HG02870 (cell line): ENCODE results near the gene TIA1.
A peak's percentile ranks its signal among the peaks of the same experiment; 100 is the strongest.
"Not testable (repeated sequence)": the region's sequence is repeated elsewhere in the genome, so short reads cannot be mapped to it uniquely, and the experiment has no call there.

Experiments
- ATAC-seq: cut with Tn5 transposase; IDR thresholded peaks from one replicate; pipeline ENCODE4 v1.9.1; 2021; ENCODE audit warnings: mild to moderate bottlenecking, moderate library complexity; ENCODE audit not compliant: unreplicated experiment

Gene TIA1, protein sequence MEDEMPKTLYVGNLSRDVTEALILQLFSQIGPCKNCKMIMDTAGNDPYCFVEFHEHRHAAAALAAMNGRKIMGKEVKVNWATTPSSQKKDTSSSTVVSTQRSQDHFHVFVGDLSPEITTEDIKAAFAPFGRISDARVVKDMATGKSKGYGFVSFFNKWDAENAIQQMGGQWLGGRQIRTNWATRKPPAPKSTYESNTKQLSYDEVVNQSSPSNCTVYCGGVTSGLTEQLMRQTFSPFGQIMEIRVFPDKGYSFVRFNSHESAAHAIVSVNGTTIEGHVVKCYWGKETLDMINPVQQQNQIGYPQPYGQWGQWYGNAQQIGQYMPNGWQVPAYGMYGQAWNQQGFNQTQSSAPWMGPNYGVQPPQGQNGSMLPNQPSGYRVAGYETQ

DNA sequence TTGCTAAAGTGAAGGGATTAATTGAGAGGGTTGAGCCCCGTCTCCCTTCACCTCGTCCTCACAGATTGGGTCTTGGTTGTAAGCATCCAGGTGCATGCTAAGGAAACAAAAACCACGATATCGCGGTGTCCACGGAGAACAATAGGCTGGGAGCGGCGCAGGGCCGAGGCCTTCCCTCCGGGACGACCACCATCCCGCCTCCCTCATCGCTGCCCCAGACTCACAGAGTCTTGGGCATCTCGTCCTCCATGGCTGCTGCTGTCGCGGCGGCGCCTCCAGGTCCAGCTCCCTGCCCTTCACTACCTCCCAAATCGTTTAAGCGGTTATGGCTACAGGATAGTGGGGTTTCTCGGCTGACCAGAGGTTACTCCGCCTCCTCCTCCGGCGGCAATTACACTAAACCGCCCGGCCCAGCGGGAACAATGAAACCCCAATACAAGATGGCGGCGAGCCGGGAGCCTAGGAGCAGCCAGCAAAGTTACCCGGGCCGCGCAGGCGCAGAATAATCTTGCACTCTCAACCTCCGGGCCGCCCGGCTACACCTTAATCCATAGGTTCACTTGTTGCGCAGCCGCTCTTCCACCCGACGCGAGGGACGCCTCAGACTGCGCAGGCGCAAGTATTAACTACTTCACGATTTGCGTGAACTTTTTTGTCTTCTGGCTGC lies at the start of gene TIA1:
TSS of gene TIA1 (minus strand) at position 448 of the 667 bp plus-strand sequence. CDS start at position 250, 198 bp downstream.
- peak; percentile 95 for ATAC-seq

DNA sequence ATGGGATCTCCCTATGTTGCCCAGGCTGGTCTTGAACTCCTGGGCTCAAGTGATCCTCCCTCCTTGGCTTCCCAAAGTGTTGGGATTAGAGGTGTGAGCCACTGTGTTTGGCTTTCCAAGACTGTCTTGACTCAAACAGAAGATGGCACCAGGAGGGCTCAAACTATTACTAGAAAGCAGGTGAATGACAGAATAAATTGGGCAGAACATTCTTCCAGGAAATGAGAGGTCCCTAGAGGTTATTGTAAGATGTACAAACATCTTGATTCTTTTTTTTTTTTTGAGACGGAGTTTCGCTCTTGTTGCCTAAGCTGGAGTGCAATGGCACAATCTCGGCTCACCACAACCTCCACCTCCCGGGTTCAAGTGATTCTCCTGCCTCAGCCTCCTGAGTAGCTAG lies 49.4 kb upstream of the TIA1 start:
- ATAC-seq, result not testable (repeated sequence)

DNA sequence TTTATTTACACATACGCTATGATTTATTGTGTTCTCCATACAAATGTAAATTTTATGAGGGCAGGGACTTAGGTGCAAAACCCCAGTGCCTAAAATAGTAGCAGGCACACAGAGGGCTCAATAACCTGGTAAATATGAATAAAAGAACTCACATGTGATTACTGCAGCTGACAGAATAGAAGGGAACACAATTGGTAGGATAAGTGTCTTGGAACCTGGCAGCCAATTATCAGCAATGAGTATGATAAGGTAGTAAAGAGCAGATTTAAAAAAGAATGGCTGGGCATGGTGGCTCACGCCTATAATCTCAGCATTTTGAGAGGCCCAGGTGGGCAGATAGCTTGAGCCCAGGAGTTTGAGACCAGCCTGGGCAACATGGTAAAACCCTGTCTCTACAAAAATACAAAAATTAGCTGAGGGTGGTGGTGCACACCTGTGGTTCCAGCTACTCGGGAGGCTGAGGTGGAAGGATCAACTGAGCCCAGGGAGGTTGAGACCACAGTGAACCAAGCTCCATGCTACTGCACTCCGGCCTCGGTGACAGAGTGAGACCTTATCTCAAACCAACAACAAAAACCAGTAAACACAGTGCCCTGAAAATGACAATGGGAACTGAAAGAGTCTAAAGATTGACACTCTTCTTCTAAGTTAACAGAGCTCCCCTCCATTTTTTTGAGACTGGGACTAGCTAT lies 35.2 kb upstream of the TIA1 start:
- no peak for ATAC-seq

DNA sequence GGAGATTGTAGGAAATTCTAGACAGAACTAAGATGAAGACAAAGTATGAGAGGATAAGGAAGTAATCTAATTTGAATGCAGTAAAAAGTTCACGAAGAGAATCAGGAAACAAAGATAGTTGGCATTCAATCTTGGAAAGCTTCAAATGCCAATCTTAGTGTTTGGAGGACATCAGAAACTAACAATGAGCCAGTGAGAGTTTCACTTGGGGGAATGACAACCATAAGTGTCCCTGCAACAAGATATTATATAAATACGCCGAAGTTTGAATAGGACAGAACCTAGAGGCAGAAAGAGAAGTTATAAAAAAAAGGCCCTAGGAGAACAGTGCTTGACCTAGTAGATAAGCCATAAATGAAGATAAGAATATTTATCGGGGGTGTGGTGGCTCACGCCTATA lies 34.0 kb upstream of the TIA1 start:
- no peak for ATAC-seq

DNA sequence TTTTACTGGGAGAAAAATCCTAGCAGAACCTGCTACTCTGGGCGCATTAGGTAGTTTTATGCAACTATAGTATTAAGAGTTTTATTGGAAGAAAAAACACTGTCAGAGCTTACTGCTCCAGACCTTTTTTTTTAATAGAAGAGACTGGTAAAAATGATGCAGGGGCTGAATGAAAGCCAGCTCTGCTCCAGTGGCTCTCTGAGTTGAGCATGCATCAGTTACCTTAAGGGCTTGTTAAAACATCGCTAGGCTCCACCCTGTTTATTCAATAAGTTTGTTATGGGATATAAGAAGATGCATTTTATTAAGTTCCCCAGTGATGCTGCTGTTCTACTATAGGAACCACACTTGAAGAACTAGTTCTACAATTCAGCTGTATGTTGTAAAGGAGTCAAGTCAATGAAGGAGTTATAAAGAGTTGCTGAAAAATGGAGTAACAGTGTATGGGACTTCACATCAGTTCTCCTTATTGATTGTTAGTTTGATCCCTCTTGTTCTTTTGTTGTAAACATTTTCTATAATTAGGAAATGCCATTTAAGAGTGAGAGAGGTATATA lies 31.9 kb upstream of the TIA1 start:
- ATAC-seq, result no peak

DNA sequence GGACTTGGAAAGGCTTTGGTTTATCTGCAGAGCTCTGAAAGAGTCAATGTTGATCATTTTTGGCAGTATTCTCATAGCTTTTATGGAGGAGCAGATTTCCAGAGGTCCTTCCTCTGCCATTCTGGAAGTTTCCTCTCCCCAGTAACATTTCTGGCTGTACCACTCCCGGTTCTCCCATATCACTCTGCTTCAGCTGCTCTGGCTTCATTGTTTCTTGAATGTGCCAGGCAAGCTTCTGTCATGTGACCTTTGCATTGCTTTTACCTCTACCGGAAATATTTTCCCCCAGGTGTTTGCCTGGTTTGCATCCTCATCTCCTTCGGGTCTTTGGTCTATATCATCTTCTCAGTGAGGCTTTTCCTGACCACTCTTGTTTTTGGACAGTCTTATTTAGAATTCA lies 21.9 kb upstream of the TIA1 start:
- ATAC-seq, result no peak

DNA sequence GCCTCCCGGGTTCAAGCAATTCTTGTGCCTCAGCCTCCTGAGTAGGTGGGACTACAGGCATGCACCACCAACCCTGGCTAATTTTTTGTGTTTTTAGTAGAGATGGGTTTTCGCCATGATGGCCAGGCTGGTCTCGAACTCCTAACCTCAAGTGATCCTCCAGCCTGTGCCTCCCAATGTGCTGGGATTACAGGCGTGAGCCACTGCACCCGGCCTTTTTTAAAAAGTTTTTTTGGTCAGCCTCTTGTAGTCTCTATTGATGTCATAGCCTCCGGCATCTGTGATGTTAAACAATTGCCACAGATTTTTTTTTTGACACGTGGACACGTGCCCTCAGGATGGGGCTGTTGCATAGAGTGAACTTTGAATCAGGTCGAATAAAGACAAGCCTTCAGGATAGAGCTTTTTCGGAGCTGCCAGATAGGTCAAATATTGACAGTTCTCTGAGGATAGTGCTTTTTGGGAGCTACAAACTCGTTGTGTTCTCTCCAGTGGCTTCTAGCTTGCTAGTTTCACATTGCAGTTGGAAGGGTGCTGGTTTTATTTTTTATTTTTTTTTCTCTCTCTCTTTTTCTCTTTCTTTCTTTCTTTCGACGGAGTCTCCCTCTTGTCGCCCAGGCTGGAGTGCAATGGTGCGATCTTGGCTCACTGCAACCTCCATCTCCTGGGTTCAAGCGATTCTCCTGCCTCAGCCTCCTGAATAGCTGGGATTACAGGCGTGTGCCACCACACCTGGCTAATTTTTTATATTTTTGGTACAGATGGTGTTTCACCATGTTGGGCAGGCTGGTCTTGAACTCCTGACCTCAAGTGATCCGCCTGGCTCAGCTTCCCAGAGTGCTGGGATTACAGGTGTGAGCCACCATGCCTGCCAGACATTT lies 21.2 kb upstream of the TIA1 start:
- ATAC-seq, result not testable (repeated sequence)

DNA sequence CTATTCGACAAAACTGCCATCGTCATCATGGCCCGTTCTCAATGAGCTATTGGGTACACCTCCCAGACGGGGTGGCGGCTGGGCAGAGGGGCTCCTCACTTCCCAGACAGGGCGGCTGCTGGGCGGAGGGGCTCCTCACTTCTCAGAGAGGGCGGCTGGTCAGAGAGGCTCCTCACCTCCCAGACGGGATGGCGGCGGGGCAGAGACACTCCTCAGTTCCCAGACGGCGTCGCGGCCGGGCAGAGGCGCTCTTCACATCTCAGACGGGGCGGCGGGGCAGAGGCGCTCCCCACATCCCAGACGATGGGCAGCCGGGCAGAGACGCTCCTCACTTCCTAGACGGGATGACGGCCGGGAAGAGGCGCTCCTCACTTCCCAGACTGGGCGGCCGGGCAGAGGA lies 18.5 kb upstream of the TIA1 start:
- not testable (repeated sequence) for ATAC-seq

DNA sequence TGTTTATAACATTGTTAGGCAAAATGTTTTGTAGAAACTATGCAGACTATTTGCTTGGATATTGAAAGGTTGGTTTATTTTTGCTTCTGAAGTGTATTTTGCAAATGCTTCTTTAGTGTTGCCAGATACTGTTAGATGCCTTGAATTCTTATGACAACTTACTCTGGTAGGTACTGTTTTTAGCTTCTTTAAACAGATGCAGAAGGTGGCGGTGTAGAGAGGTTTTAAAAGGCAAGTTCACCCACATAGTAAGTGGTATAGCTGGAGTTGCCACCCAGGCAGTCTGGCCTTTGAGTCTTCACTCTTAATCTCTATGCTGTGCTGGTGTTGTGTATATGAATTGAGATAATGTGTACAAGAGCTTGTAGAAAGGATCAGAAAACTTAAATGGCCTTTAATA lies 13.1 kb upstream of the TIA1 start:
- ATAC-seq, result no peak

DNA sequence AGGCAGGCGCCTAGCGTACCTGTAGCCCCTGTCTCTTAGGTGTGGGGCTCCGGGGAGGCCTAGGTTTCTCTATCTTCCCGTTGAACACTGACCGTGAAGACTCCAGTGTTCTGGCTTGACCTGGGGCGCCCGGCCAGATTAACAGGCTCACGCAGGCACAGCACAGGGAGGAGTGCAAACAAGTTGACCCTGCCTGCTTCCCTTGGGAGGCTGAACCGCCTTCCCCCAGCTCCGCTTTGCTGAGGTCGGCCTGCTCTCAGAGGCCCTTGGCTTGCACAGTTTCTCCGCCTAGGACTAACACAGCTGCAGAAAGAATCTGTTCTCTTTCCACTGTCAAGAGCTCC lies 10.1 kb upstream of the TIA1 start:
- ATAC-seq, result peak; percentile 13

DNA sequence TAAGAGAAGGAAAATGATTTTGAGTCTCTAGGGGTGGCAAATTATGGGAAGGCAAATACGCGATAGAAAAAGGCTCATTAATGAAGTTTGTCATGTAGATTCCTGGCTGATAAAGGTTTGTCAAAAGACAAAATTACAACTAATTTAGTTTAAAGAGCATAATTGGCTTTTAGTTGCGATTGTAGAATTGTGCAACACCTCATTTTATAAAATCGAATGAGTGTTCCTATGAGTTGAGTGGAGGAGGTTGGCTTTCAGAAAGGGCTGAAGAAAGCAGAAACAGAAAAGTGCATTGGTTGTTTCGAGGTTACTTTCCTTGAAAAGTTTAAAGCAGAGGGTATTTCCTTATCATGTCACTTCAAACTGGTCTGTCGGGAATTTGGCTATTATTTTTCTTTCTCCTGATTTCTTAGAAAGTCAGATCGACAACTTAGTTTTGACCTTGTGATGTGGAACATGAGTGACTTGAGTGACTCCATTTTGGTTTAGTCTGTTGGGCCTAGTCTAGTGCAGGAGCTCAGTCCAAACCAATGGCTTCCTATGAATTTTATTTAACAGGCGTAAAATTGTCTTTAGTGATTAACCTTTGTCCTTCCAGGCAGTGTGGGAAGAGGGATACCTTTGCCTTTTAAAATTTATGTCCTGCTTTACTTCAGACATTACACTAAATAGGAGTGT lies 7.3 kb upstream of the TIA1 start:
- no peak for ATAC-seq

DNA sequence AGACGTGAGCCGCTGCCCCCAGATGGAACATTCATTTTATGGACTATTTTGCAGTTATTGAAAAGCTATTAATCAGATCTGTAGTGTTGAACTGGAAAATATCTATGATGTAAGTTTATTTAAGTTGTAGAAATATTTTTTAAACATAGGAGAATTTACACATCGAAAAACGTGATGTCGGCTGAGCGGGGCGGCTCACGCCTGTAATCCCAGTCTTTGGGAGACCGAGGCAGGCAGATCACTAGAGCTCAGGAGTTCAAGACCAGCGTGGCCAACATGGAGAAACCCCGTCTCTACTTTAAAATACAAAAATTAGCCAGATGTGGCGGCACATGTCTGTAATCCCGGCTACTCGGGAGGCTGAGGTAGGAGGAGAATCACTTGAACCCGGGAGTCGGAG lies 2.0 kb upstream of the TIA1 start:
- no peak for ATAC-seq

DNA sequence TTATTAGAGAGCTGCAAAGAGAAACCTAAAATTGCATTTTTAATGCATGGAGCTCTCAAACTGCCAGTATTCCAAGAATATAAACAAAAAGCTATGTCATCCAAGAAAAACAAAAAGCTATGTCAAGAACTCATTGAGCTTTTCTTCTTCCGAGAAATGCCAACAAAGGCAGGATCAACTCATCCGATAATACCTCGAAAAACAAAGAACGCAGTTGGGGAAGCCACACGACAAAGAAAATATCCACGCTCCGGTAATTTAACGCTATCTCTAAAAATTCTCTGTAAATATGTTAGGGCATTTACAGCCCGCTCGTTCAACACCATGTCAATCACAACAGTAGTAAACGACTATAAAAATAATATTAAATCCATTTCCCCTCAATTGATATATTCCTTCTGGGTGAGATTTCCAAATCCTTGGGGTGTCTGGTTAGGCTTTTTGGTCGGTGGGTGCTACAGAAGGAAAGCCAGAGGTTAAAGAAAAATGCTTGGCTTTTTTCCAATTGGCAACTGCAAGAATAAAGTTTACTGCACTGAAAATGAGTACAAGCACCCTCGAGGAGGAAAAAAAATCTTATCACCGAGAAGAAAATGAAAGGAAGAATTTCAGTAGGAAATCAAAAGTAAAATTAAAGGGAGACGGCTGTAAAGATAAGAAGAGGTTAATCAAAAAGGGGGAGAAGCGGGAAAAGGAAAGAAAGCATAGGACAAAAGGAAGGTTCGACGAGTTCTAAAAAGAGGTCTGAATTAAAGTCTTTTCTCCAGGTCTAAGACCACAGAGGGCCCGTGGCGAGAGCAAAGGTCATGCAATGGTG lies 856 bp downstream of the TIA1 start:
- no peak for ATAC-seq

DNA sequence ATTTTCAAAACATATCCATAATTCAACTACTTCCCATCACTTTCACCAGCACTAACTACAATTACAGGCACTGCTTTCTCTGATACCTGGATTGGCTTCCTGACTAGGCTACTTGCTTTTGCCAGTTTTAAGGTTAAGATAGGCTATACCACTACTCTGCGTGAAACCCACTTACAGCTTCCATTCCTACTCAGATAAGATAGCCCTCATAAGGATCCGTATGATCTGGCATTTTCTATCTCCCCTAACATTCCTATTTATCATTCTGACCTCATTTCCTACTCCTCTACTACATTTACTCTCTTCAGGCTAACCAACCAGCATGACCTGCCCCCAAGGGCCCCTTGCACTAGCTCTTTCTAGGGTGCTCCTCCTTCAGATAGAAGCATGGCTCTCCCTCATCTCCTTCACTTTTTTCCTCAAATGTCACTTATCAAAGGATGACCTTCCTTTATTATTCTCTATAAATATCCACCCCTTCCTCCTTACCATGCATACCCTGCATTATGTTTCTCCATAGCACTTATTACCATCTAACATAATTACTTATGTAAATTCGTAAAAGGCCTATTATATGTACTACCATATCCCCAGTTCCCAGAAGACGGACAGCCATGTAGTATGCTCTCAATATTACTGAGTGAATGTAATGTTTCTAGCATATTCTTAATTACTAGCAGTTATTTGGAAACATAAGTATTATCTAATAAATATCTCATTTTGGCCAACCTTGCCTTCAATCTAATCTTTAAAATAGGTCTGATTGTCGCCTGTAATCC lies 4.4 kb downstream of the TIA1 start:
- no peak for ATAC-seq

DNA sequence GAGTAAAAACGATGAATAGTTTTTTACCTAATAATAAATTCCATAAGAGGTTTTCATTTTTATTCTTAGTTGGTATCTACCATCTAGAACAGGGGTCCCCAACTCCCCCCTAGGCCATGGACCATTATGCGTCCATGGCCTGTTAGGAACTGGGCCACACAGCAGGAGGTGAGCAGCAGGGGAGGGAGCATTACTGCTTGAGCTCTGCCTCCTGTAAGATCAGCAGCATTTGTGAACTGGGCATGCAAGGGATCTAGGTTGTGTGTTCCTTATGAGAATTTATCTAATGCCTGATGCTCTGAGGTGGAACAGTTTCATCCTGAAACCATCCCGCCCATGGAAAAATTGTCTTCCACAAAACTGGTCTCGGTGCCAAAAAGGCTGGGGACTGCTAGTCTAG lies 5.9 kb downstream of the TIA1 start:
- no peak for ATAC-seq

DNA sequence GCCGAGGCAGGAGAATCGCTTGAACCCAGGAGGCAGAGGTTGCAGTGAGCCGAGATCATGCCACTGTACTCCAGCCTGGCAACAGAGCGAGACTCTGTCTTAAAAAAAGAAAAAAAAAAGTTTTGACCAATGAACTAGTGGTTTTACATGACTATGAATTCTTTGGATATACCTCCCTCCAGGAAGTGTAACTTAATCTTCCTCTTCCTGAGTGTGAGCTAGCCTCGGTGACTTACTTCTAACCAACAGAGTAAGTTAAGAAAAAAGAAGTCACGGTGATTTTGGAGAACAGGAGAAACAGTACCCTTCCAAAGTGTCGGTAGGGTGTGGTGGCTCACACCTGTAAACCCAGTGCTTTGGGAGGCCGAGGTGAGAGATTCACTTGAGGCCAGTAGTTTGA lies 7.1 kb downstream of the TIA1 start:
- no peak for ATAC-seq

DNA sequence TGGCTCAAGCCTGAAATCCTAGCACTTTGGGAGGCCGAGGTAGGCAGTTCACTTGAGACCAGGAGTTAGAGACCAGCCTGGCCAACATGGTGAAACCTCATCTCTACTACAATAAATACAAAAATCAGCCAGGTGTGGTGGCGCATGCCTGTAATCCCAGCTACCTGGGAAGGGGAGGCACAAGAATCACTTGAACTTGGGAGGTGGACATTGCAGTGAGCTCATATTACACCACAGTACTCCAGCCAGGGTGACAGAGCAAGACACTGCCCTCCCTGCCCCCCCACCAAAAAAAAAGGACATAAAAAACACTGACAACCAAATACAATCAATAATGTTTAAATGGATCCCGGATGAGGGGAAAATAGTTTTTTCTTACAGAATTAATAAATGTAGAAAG lies 7.8 kb downstream of the TIA1 start:
- ATAC-seq, result no peak

DNA sequence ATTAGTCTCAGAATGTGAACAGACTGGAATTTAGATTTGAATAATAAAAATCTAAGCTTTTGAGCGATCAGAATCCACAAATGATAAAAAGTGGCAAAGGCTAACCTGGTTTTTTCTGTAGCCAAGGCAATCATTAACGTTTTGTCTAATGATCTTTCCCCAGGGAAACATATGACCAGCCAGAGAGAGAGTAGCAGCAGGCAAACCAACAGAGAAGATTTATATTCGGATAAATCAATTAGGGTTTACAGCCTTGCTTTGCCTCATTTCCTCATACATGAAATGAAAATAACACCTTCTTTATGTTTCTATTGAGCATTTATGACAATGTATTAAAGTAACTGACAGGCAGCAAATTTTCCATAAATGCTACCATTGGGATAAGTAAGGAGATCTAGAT lies 14.5 kb downstream of the TIA1 start:
- no peak for ATAC-seq

DNA sequence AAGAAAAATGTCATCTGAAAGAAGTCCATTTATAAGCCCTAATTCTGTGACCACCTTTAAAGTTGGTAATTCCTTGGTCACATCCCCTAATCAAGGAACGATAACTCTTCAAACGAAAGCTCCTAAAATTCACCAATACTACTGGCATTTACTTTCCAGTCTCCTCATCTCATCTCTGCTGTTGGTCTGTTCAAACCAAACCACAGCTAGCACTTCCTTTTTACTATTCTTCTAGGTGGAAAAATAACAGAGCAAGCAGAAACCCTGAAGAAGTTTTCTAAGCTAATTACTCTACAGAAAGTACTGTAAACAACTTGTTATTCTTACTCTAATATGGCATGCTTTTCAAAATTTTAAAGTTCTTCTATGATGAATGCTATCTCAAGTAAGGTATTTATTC lies 21.6 kb downstream of the TIA1 start:
- ATAC-seq, result no peak
